Peyer's patch (tissue), 4 donors: Measurements from ENCODE around the gene MAB21L4.

Experiments used
- POLR2A ChIP-seq, 2 donors: fragments of 450-650 bp; IDR thresholded peaks; one replicate each; pipeline ENCODE4 v1.5.1; 2017; ENCODE audit warnings: antibody characterized with exemption in 2 of 2, mild to moderate bottlenecking in 2 of 2, moderate library complexity in 2 of 2
- TF ChIP-seq, protein P1 (sequence below), 6 experiments: fragments of 450-650 bp in 4 of 6; fragments of 200-600 bp in 2 of 6; sonication (generic) in 1 of 6; IDR thresholded peaks; one replicate each; pipeline ENCODE4 v1.5.1; 2017 to 2019; ENCODE audit warnings: antibody characterized with exemption in 6 of 6, mild to moderate bottlenecking in 3 of 6, moderate library complexity in 1 of 6

DNA sequence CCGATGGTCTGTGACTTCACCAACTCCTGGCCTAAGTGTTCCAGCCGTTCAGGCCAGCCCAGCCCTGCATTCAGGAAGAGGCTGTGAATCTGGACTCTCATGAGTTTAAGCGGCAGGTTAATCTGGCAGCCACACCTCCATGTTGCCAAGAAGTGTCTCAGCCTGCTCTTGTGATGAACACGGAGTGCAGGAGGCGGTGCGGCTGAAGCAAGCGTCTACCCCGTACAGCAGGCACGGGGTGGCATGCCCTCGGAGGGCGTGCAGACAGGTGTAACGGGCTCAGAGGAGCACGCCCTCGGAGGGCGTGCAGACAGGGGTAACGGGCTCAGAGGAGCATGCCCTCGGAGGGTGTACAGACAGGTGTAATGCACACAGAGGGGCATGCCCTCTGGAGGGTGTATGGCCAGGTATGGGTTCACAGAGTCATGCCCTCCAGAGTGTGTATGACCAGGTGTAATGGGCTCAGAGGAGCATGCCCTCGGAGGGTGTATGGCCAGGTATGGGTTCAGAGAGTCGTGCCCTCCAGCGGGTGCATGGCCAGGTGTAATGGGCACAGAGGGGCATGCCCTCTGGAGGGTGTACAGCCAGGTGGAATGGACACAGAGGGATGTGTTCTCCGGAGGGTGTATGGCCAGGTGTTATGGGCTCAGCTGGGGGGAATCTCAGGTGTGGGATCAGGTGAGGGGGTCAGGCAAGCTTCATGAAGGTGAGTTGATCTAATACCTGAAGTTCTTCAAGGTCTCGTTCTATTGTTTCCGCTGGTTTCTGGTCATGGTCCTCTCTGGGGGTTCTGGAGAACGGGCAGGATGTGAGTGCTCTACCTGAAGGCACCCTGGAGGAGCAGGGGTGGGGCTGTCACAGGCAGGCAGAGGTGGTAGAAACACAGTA lies 32.8 kb upstream of the MAB21L4 start:
- TF ChIP-seq, protein P1, sequence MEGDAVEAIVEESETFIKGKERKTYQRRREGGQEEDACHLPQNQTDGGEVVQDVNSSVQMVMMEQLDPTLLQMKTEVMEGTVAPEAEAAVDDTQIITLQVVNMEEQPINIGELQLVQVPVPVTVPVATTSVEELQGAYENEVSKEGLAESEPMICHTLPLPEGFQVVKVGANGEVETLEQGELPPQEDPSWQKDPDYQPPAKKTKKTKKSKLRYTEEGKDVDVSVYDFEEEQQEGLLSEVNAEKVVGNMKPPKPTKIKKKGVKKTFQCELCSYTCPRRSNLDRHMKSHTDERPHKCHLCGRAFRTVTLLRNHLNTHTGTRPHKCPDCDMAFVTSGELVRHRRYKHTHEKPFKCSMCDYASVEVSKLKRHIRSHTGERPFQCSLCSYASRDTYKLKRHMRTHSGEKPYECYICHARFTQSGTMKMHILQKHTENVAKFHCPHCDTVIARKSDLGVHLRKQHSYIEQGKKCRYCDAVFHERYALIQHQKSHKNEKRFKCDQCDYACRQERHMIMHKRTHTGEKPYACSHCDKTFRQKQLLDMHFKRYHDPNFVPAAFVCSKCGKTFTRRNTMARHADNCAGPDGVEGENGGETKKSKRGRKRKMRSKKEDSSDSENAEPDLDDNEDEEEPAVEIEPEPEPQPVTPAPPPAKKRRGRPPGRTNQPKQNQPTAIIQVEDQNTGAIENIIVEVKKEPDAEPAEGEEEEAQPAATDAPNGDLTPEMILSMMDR (IDR thresholded peaks at IDR 0.05), result no peak
- TF ChIP-seq POLR2A (IDR thresholded peaks at IDR 0.05), result no peak
